ENCODE data around the gene PPM1H.

- TF ChIP-seq CTCF (IDR thresholded peaks at IDR 0.05) = no peak
- TF ChIP-seq POLR2A (IDR thresholded peaks at IDR 0.05) = no peak
Observed at GRCh38 chr12:62763861-62764645, 170.9 kb downstream of the PPM1H start.
